Loucy (cell line): ENCODE measurements around the gene CHST11.

ENCODE experiments used
- H2AFZ ChIP-seq: fragments of 200-600 bp; sonication (generic); 2 replicates; pipeline ENCODE4 v1.6.0; 2016; ENCODE audit warnings: antibody characterized with exemption, mild to moderate bottlenecking, low read length, moderate library complexity
- H3F3A ChIP-seq: fragments of 200-600 bp; 2 replicates; pipeline ENCODE4 v1.6.0; 2016; ENCODE audit warnings: antibody characterized with exemption, low read depth, mild to moderate bottlenecking
- H3K27me3 ChIP-seq: fragments of 200-600 bp; sonication (generic); 2 replicates; pipeline ENCODE4 v1.6.1; 2014; ENCODE audit warnings: low read length, mild to moderate bottlenecking; ENCODE audit not compliant: insufficient read depth, poor library complexity, severe bottlenecking
- H3K36me3 ChIP-seq: fragments of 200-600 bp; sonication (generic); 2 replicates; pipeline ENCODE4 v1.6.1; 2016; ENCODE audit warnings: low read length; ENCODE audit not compliant: insufficient read depth
- H3K4me1 ChIP-seq: fragments of 200-600 bp; sonication (generic); 2 replicates; pipeline ENCODE4 v1.5.1; 2014; ENCODE audit warnings: low read length, mild to moderate bottlenecking; ENCODE audit not compliant: insufficient read depth, poor library complexity, severe bottlenecking
- H3K4me2 ChIP-seq: fragments of 200-600 bp; sonication (generic); 2 replicates; pipeline ENCODE4 v1.6.0; 2014; ENCODE audit warnings: antibody characterized with exemption, low read length, low read depth, mild to moderate bottlenecking; ENCODE audit not compliant: poor library complexity, severe bottlenecking
- H3K4me3 ChIP-seq: fragments of 200-600 bp; sonication (generic); 2 replicates; pipeline ENCODE4 v1.5.1; 2014; ENCODE audit warnings: low read length, mild to moderate bottlenecking, mixed read lengths; ENCODE audit not compliant: poor library complexity, severe bottlenecking
- H3K79me2 ChIP-seq: fragments of 200-600 bp; sonication (generic); 2 replicates; pipeline ENCODE4 v1.6.1; 2014; ENCODE audit warnings: low read length; ENCODE audit not compliant: insufficient read depth
- H3K9ac ChIP-seq: fragments of 200-600 bp; sonication (generic); 2 replicates; pipeline ENCODE4 v1.6.0; 2014; ENCODE audit warnings: mild to moderate bottlenecking, low read depth, low read length, moderate library complexity; ENCODE audit not compliant: poor library complexity, severe bottlenecking
- H3K9me2 ChIP-seq: fragments of 200-600 bp; sonication (generic); replicated peaks from 2 replicates; pipeline ENCODE4 v1.6.1; 2016; ENCODE audit warnings: low read depth, low read length, mixed read lengths
- H3K9me3 ChIP-seq: fragments of 200-600 bp; sonication (generic); 2 replicates; pipeline ENCODE4 v1.6.1; 2014; ENCODE audit warnings: mild to moderate bottlenecking, antibody characterized with exemption, low read length, low read depth; ENCODE audit not compliant: insufficient read depth
- H4K20me1 ChIP-seq: fragments of 200-600 bp; sonication (generic); 2 replicates; pipeline ENCODE4 v1.6.0; 2014; ENCODE audit warnings: antibody characterized with exemption, low read length, mild to moderate bottlenecking; ENCODE audit not compliant: insufficient read depth, poor library complexity, severe bottlenecking
- CTCF ChIP-seq: fragments of 200-600 bp; sonication (generic); conservative IDR thresholded peaks from 2 replicates; pipeline ENCODE4 v1.5.1; 2014; ENCODE audit warnings: mild to moderate bottlenecking, antibody characterized with exemption, low read length
- EZH2phosphoT487 ChIP-seq: fragments of 200-600 bp; IDR thresholded peaks from 2 replicates; pipeline ENCODE4 v1.6.1; 2018; ENCODE audit warnings: antibody characterized with exemption, mild to moderate bottlenecking, moderate library complexity, borderline replicate concordance

Gene CHST11

GRCh38 chr12:104588921-104589590 lies 132.3 kb downstream of the CHST11 start:
- TF ChIP-seq CTCF (no peak), EZH2phosphoT487 (no peak)
- Histone ChIP-seq H3F3A (no peaks in the 10 kb centered on the region), H3K4me1 (peaks cover 33% of the 10 kb centered on the region), H3K4me3 (no peak overlapping the region), H3K9ac (no peak overlapping the region), H3K27me3 (no peaks in the 10 kb centered on the region), H3K36me3 (peaks cover 69% of the 10 kb centered on the region; the same call in 1 of the 2 replicates), H4K20me1 (peaks cover 94% of the 10 kb centered on the region), H3K4me2 (no peak overlapping the region), H3K9me3 (no peaks in the 10 kb centered on the region), H3K9me2 (no peaks in the 10 kb centered on the region), H2AFZ (no peak overlapping the region), H3K79me2 (peaks cover 99% of the 10 kb centered on the region)

- H3K4me2 ChIP-seq = no peak overlapping the region
- H3K4me3 ChIP-seq = no peak overlapping the region
- peaks cover 64% of the 10 kb centered on the region; the same call in 1 of the 2 replicates for H3K36me3 ChIP-seq
- no peaks in the 10 kb centered on the region for H3F3A ChIP-seq
- no peaks in the 10 kb centered on the region for H3K9me3 ChIP-seq
- H3K27me3 ChIP-seq = no peaks in the 10 kb centered on the region
- H3K9ac ChIP-seq = no peak overlapping the region
- TF ChIP-seq EZH2phosphoT487 = no peak
- TF ChIP-seq CTCF = no peak
- peaks cover 99% of the 10 kb centered on the region for H3K79me2 ChIP-seq
- H3K9me2 ChIP-seq = no peaks in the 10 kb centered on the region
- H4K20me1 ChIP-seq = peaks cover 94% of the 10 kb centered on the region
- peaks cover 36% of the 10 kb centered on the region for H3K4me1 ChIP-seq
- H2AFZ ChIP-seq = no peak overlapping the region
Observed at GRCh38 chr12:104590022-104590421, 133.3 kb downstream of the CHST11 start.

GRCh38 chr12:104591257-104591885 lies 134.6 kb downstream of the CHST11 start:
- Histone ChIP-seq H2AFZ (no peak overlapping the region), H3K9me3 (no peaks in the 10 kb centered on the region), H3K4me1 (peaks cover 42% of the 10 kb centered on the region), H3K9me2 (no peaks in the 10 kb centered on the region), H3K79me2 (peaks cover 99% of the 10 kb centered on the region), H3K9ac (no peak overlapping the region), H3K36me3 (peaks cover 58% of the 10 kb centered on the region; the same call in 1 of the 2 replicates), H3F3A (no peaks in the 10 kb centered on the region), H4K20me1 (peaks cover 94% of the 10 kb centered on the region), H3K4me2 (no peak overlapping the region), H3K4me3 (no peak overlapping the region), H3K27me3 (no peaks in the 10 kb centered on the region)
- TF ChIP-seq CTCF = no peak
- TF ChIP-seq EZH2phosphoT487 = no peak
